ENCODE data around the gene ADORA2A.

GRCh38 chr22:24407278-24407665 lies 20.1 kb upstream of the ADORA2A start:
- TF ChIP-seq, protein P1, sequence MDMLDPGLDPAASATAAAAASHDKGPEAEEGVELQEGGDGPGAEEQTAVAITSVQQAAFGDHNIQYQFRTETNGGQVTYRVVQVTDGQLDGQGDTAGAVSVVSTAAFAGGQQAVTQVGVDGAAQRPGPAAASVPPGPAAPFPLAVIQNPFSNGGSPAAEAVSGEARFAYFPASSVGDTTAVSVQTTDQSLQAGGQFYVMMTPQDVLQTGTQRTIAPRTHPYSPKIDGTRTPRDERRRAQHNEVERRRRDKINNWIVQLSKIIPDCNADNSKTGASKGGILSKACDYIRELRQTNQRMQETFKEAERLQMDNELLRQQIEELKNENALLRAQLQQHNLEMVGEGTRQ (IDR thresholded peaks at IDR 0.05), result no peak
- TF ChIP-seq MYC (IDR thresholded peaks at IDR 0.05; ENCODE audit: borderline replicate concordance, low read length), result no peak
- TF ChIP-seq, protein P2, sequence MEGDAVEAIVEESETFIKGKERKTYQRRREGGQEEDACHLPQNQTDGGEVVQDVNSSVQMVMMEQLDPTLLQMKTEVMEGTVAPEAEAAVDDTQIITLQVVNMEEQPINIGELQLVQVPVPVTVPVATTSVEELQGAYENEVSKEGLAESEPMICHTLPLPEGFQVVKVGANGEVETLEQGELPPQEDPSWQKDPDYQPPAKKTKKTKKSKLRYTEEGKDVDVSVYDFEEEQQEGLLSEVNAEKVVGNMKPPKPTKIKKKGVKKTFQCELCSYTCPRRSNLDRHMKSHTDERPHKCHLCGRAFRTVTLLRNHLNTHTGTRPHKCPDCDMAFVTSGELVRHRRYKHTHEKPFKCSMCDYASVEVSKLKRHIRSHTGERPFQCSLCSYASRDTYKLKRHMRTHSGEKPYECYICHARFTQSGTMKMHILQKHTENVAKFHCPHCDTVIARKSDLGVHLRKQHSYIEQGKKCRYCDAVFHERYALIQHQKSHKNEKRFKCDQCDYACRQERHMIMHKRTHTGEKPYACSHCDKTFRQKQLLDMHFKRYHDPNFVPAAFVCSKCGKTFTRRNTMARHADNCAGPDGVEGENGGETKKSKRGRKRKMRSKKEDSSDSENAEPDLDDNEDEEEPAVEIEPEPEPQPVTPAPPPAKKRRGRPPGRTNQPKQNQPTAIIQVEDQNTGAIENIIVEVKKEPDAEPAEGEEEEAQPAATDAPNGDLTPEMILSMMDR (IDR thresholded peaks at IDR 0.05), result no peak
- no peak for TF ChIP-seq ZSCAN20 (CRISPR knock-in tag; IDR thresholded peaks at IDR 0.05)

All from A549 (cell line).